PFSK-1 (cell line): ENCODE results near the gene FETUB.

Experiments
- POLR2AphosphoS5 ChIP-seq: IDR thresholded peaks from 2 replicates; pipeline ENCODE4 v1.6.1; 2012; ENCODE audit warnings: low read depth, mild to moderate bottlenecking, control low read depth, low read length, moderate library complexity
- SIN3A ChIP-seq: IDR thresholded peaks from 2 replicates; pipeline ENCODE4 v1.6.1; 2012; ENCODE audit warnings: mild to moderate bottlenecking, low read length, moderate library complexity, borderline replicate concordance; ENCODE audit not compliant: insufficient read depth
- TAF1 ChIP-seq: IDR thresholded peaks from 2 replicates; pipeline ENCODE4 v1.6.1; 2012; ENCODE audit warnings: low read length, control low read depth, borderline replicate concordance; ENCODE audit not compliant: insufficient read depth
- TF ChIP-seq, protein P1 (sequence below), 2 experiments: IDR thresholded peaks; 2 replicates each; pipeline versions ENCODE4 v1.6.1 to v1.8.0; 2011 to 2012; ENCODE audit warnings: low read depth in 2 of 2, low read length in 2 of 2, control low read depth in 1 of 2, inconsistent platforms in 1 of 2, mild to moderate bottlenecking in 1 of 2, moderate library complexity in 1 of 2; ENCODE audit not compliant: insufficient read depth in 1 of 2

DNA sequence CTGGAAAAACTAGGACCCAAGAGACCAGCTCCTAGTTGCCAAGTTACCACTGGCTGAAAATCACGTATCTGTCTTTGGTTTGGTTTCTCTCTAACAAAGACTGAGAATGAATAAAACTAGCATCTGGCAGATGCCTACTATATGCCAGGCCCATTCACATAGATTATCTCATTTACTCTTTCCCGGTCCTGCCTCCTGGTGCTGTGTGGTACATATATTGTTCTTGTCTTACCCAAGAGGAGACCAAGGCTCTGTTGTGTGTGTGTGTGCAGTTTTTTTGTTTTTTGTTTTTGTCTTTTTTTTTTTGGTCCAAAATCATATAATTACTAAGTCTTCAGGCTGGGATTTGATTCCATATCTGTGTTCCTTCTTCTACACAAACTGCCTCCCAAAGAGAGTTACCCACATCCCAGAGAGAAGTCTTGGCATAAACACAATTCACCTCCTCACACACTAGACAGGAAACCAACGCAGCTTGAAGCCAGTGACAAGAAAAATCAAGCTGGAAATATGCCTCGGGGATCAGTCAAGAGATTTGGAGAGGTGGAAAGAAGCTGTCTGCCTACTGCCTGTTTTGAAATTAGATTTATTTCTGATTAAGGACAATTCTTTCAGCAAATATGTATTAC lies 26.4 kb upstream of the FETUB start:
- TF ChIP-seq POLR2AphosphoS5, result no peak
- no peak for TF ChIP-seq TAF1
- TF ChIP-seq, protein P1, sequence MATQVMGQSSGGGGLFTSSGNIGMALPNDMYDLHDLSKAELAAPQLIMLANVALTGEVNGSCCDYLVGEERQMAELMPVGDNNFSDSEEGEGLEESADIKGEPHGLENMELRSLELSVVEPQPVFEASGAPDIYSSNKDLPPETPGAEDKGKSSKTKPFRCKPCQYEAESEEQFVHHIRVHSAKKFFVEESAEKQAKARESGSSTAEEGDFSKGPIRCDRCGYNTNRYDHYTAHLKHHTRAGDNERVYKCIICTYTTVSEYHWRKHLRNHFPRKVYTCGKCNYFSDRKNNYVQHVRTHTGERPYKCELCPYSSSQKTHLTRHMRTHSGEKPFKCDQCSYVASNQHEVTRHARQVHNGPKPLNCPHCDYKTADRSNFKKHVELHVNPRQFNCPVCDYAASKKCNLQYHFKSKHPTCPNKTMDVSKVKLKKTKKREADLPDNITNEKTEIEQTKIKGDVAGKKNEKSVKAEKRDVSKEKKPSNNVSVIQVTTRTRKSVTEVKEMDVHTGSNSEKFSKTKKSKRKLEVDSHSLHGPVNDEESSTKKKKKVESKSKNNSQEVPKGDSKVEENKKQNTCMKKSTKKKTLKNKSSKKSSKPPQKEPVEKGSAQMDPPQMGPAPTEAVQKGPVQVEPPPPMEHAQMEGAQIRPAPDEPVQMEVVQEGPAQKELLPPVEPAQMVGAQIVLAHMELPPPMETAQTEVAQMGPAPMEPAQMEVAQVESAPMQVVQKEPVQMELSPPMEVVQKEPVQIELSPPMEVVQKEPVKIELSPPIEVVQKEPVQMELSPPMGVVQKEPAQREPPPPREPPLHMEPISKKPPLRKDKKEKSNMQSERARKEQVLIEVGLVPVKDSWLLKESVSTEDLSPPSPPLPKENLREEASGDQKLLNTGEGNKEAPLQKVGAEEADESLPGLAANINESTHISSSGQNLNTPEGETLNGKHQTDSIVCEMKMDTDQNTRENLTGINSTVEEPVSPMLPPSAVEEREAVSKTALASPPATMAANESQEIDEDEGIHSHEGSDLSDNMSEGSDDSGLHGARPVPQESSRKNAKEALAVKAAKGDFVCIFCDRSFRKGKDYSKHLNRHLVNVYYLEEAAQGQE (IDR thresholded peaks at IDR 0.05; ENCODE audit: insufficient read depth in 1 of 2, low read depth in 2 of 2, low read length in 2 of 2), result no peak
- TF ChIP-seq SIN3A, result no peak
